Measurements from ENCODE around the gene APEH.

Gene APEH

DNA sequence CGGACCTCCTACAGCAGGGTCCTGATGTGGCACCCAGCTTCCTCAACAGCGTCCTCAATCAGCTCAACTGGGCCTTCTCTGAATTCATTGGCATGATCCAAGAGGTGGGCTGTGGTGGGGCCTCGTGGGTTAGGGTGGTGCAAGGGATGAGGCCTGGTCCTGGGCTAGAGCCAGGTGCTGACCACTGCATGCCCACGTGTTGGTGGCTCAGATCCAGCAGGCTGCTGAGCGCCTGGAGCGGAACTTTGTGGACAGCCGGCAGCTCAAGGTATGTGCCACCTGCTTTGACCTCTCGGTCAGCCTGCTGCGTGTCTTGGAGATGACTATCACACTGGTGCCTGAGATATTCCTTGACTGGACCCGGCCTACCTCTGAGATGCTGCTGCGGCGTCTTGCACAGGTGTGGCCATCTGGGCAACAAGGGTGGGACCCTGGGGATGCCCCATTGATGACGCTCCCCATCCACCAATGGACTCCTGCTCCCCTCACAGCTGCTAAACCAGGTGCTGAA, 41.5 kb downstream of the APEH start:
- DNase-seq, result no peak

DNA sequence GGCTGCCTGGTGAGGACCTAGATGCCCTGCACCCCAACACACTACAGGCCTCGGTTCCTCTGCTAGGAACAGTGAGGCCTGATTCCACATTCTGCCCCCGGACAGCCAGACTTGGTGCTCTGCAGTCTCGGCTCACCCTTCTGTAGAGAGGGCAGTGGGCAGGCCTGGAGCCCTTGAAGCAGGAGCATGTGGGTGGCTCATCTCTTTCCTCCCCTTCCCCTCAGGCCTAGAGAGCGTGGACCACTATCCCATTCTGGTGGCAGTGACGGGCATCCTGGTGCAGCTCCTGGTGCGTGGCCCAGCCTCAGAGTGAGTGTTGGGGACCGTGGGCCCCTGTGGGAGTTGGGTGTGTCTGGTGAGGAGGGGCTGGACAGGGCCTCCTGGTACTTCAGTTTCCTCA, 42.0 kb downstream of the APEH start:
- no peak for DNase-seq

DNA sequence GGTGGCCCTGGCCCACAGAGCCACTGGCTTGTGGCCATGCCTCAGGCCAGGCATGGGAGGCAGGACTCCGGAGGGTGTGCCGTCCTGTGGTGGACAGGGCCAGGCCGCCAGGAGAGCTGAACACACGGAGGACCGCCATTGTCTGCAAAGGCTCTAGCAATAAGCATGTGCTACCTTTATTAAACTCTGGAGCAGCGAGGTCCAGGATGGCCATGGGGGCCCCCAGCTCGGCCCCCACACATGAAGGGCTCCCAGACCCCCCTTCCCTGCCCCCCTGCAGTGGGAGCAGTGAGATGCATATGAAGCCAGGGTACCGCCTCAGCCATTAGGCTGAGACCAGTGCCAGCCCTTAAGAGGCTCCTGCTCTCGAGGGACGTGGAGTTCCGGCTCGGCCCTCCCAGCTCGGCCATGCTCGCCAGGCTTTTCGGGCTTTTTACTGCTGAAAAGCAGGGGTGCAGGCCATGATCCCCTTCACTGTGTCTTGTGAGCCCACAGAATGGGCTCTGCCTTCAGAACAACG, 42.6 kb downstream of the APEH start:
- no peak for DNase-seq

DNA sequence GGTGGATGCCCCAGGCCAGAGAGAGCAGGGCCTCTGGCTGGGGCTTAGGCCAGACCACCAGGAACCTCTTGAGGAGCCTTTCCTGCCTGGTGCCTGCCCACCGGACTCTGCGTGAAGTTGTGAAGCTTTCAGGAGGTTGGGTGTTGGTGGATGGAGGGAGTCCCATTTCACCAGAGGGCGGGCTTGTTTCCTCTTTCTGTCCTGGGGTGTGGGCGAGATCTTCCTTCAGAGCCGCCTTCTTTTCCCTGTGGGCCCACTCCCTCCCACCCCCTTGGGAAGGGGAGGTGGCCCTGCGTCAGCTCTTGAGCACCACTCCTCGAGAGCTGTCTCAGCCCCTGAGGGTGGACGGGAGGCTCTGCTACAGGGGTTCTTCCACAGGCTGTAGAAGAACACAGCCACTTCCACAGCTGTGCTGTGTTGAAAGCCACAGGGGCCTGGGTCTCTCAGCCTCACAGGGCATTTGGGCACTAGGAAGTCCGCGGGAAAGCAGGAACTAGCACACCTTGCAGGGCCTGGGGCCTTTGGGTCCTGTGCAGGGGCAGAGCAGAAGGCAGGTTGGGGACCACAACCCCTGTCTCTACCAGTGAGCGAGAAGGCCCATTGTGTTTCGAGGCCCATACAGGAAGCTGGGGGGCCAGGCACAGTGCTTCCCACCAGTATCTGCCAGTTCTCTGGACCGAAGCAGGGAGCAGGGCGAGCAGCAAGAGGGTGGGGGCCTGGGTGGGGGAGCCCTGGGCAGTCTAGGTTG, 43.2 kb downstream of the APEH start:
- DNase-seq, result no peak

DNA sequence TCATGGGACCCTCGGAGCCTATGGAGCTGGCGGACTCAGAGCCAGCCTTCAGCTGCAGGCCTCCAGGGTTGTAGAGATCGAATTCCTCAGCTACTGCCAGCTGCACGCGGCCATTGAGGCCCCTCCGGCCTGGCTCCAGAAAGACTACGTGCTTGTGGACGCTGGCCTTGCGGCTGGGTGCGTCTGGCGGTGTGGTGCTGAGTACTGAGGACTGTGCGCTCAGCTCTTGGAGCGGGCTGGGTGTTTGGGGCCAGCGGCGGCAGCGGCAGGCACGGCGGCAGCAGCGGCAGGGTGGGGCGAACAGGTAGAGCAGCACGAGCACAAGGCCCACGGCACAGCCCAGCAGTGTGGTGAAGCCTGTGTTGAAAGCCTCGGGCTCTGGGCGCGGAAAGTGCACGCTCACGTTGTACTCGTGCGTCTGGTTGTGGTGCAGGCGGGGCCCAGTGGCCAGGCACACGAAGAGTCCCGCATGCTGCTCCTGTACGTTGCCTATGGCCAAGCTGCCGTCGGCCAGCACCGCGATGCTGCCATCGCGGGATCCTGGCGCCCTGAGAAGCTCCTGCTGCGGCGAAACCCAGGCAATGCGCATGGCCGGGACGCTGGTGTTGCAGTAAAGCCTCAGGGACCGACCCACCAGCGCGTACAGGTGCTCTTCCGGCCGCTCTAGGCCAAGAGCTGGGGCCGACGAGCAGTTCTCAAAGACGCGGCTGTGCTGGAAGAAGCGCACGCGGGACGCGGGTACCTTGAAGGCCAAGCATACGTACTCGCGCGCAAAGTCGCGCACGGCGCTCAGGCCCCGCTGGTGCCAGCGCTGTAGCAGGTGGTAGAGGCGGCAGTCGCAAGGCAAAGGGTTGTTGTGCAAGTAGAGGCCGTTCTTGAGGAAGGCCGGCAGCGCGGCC, 44.1 kb downstream of the APEH start:
- no peak for DNase-seq

DNA sequence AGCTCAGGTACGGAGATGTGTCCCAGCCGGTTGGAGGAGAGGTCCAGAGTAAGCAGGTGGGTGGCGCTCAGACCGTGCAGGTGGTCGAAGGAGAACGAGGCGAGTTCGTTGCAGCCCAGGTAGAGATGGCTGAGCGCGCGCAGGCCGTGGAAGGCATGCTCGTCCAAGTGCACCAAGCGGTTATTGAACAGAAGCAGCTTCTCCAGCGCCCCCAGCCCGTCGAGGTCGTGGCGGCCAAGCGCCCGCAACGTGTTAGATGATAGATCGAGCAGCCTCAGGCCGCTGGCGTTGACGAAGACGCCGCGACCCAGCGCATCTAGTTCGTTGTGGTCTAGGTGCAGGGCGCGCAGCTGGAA, 44.7 kb downstream of the APEH start:
- DNase-seq, result no peak

DNA sequence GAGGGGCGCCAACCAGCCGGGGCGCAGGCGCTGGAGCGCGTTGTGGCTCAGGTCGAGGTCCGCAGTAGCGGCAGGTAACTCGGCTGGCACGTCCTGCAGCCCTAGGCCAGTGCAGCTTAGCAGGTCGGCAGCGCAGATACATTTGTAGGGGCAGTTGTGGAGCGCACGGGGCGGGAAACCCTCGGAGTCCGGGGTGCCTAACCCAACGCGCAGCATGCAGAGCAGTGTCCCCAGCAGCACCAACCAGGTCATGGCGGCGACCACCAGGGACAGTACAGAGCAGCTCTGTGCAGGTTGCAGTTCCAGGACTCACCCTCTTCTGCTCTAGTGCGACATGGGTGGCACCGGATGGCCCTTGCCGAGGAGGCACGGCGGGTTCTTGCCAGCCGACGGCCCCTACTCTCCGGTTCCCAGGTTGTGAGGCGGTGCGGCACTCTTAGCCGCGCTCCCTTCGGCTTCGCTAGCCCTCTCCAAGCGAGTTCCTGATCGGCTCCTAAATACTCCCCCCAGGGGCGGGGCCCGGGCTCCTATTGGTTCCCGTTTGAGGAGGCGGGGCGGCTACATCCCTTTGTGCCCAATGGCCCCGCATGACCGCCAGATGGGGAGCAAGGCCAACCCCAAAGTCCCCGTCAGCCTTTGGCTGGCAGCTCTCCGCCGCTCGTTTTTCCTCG, 45.2 kb downstream of the APEH start, which contains the start of gene AMIGO3:
Gene AMIGO3, minus strand, starts transcription at position 471 of the 671 bp plus-strand sequence. Its CDS starts 219 bp downstream, at position 252.
- peak; percentile 88 to 91 for DNase-seq

DNA sequence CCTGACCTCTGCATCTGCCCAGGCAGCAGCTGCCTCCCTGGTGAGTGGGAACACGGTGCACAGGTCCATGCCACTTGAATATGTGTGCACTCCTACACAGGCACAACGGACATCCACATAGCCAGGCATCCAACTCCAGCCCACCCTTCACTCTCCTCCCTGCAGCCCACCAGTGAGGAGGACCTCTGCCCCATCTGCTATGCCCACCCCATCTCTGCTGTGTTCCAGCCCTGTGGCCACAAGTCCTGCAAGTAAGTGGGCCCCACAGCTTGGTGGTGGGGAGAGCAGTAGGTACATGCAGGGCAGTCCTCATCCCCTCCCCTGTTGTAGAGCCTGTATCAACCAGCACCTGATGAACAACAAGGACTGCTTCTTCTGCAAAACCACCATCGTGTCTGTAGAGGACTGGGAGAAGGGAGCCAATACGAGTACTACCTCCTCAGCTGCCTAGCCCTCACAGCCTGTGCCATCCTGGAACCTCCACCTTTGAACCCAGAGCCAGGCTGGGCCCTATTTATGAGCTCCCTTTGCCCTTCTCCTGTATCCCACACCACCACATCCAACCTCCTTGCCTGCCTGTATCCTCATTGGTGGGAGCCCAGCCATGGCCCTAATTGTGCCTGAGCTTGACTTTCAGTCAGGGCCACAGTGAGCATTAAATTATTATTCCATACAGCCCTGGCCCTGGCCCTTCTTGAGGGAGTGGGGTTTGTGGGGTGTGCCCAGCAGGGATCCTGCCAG, 46.9 kb downstream of the APEH start:
- DNase-seq, result no peak

DNA sequence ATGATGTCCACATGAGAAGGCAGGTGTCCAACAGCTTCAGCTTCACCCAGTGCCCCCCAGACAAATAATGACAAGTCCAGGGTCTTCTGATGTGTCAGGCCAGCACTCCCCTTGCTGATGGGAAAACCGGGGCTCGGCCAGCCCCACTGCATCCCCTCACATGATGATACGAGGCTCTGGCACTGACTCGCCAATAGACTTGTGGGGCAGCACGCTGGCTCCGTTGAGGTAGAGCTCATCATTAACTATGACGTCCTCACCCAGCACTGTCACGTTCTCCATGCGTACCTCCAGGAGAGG, 47.4 kb downstream of the APEH start:
- no peak for DNase-seq

DNA sequence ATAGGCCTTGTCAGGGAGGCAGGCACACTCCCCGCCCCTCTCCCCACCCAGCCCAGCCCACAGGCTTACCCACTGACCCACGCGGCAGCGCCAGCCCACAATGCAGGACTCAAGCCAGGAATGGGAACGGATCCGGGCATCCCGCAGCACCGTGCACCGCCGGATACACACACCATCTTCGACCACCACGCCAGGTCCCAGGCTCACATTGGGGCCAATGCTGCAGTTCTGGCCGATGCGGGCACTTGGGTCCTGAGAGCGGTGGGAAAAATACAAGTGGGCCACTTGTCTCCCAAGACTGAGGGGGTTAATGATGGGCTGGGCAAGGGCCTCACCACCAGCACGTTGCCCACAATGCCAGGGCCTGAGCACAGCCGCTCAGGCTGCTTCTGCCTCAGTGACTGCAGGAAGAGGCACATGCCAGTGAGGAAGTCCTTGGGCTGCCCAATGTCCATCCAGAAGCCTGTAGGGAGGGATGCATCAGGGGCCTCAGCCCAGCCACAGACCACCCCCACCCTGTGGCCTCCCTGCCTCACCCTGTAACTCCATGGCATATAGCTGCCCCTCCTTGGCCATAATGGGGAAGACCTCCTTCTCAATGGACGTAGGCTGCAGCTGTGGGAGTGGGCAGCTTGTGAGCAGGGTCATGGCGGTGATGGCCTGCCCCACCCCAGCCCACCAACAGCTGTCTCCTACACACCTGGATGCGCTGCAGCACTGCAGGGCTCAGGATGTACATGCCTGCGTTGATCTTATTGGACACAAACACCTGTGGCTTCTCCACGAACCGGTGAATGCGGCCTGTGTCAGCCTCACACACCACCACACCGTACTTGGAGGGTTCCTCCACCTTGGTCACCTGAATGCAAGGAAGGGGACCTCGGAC, 48.0 kb downstream of the APEH start:
- DNase-seq, result no peak

DNA sequence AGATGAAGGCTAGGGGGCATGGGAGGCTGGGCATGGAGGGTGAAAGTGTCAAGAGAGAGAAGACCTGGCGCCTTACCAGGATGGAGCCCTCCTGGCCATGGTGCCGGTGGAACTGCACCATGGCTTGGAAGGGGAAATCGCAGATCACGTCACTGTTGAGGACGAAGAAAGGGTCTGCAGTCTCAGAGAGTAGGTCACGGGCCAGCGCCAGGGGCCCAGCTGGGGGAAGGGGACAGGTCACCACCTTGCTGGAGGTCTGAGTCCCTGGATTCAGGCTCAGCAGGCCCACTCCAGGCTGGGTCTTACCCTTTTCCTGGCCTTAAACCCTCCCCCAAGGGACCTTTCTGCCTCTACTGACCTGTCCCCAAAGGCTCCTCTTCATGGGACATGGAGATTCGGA, 48.7 kb downstream of the APEH start:
- no peak for DNase-seq

DNA sequence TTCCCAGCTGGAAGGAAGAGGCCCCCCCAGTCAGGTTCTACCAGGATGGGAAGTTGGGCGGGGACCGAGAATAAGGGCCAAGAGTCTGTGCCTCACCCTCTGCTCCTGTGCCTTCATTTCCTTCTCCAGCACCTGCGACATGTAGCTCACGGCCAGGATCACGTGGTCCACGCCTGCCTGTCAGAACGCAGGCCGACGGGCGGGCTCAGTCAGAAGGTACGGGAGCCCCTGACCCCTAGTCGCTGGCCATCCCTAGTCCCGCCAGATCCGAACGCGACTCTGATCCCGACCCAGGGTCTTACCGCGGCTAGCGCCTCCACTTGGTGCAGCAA, 49.1 kb downstream of the APEH start:
- peak; percentile 49 to 62 for DNase-seq

DNA sequence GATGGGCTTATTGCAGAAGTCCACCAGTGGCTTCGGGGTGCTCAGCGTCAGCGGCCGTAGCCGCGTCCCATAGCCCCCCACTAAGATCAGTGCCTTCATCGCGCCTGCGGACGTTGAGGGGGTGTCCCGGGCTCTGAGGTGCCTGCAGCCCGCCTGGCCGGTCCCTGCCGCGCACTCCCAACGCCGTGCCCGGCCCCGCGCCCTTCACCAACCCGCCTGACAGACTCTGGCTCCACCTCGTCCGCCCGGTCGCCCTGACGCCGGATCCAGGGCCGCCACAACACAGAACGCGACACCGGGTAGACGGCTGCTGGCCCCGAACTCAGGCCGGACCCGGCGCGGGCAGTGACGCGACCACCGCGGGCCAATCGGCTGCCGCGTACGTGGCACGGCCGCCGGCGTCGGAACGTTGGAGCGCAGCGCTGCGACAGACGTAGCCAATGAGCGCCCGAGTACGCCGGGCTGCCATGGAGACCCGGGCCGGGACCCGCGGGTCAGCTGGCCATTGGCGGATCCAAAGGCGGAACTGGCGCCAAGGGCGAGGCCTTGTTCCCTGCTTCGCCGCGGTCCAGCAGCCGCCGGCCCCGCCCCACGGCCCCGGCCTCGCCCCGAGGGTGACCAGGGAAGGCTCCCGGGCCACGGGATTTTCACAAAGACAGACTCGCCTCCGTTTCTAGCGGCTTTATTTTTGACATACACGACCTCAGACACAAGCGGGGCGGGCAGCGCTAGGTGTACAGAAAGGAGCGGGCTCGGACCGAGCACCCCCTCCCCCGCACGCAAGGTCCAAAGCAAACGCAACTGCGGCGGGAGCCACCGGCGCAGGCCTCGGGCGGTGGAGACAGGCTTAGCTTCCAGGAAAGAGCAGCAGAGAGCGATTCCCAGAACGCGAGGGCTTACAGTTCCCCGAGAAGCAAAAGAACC, 49.7 kb downstream of the APEH start, which contains the start of gene GMPPB:
Gene GMPPB, minus strand, starts transcription at position 324 of the 924 bp plus-strand sequence. Its CDS starts 225 bp downstream, at position 99.
- DNase-seq, result peak; percentile 92 to 93

DNA sequence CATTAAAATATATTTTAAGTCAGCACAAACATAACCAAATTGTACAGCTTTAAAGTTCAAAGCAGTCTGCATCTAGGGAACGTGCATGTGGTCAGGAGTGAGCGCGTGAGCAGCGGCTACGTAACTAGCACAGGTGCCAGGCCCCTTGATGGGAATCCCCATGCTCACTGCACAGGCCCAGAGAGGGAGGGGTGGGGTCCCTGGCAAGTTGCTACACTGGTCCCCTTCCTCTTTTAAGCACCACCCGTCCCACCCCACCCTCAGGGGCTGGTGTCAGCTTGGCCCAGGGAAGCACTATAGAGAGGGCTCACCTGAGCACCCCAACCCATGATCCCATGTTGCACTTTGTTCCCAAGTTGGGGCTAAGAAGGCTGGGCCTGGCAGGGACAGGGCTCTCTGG, 50.4 kb downstream of the APEH start:
- peak; percentile 59 to 69 for DNase-seq

DNA sequence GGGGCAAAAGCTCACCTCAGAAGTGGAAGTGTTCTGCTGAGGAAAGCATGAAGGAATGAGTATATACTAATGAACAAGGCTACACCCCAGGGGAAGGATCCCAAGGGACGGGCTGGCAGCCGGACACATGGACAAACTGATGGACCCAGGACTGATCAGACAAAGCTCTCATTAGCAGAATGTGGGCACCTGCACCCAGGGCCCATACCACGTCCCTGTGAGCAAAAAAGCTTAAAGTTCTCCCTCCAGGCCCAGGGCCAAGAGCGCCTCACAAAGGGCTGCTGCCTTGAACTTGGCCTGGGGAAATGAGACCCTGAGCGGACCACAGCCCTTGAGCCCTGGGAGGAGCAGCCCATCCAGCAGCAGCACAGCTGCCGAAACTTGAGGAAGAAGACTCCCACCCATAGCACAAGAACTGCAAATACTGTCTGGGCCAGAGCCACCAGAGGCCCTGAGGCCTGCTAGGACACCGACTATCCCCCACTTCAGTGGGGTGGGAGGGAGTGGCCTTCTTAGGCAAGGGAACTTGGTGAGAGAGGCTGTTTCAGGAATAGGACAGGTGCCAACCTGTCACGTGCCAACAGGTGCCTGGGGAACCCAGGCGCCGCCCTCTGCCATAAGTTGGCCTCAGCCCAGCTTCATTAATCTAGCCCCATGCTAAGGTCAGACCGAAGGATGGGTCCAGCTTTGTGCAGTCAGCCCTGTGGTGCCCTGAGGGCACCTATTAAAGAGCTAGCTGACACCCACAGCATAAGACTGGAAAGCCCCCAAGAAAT, 51.9 kb downstream of the APEH start:
- no peak for DNase-seq

DNA sequence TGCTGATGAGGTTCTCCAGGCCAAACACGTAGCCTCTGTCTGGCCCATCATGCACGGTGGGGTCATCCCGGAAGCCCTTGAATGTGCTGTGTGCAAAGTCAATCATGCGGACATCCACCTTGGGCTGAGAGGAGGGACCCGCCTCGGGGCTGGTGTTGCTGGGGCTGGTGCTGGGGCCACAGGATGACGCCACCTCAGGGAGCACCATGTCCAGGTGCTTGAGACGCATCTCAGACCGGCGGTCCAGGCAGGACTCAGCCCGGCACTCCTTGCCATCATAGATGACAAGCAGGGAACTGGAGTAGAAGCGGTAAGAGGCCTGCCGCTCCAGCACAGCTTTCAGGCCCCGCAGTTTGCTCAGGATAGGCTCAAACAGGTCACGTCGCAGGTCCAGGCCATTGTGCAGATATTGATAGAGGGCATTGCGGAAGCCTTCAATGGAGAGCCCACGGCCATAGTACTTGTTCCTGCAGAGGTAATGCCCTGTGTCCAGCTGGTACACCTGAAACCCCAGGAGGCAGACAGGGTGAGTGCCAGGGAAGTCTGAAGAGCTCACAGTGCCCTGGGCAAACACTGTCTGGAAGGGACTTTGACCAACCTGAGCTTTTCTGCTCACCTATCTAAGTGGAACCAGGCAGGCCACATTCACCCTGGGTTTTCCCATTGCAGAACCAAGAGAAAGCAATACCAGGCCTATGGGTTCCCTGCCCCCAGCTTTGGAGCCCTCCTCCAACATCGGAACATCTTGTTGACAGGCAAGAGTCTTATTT, 53.2 kb downstream of the APEH start:
- DNase-seq, result no peak

DNA sequence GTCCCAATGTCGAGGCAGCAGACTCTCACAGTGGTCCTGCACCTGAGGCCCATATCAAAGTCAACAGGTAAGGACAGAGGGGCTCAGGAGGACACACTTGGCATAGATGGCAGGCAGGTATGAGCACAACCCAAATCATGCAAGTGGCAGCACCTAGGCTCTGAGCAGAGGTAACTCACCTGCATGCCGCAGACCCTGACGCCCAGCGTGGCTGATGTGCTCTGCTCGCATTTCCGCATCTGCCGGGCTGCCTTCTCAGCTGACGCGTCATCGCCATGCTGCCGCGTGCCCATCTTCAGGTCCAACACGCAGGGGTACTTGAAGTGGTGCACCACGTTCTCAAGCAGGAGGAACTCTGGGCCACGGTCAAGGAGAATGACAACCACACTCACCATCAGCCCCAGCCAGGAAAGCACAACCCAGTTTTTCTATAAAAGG, 53.8 kb downstream of the APEH start:
- no peak for DNase-seq

DNA sequence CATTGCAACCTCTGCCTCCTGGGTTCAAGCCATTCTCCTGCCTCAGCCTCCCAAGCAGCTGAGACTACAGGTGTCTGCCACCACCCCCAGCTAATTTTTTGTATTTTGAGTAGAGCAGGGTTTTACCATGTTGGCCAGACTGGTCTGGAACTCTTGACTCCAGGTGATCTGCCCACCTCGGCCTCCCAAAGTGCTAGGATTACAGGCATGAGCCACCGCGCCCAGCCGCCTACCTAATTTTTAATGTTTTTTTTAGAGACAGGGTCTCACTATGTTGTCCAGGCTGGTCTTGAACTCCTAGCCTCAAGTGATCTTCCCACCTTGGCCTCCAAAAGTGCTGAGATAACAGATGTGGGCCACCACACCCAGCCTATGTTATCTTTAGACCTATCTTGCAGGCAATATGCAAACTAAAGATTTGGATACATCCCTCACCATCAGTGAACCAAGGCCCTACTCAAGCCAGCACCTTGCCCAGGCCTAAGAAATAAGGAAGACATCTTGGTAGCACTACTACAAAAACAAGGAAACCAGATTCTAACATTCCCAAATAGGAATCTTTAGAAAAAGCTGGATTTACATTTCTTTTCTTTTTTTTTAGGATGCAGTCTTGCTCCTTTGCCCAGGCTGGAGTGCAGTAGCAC, 55.9 kb downstream of the APEH start:
- DNase-seq, result no peak

All from CD4-positive, alpha-beta T cell treated with Interferon alpha-2 for 1 hour (primary cell).